ENCODE data around the gene COL23A1.
A peak's percentile ranks its signal among the peaks of the same experiment; 100 is the strongest.

Gene COL23A1

GRCh38 chr5:178421699-178422399 is 168.3 kb downstream of the COL23A1 start:
- DNase-seq (ENCODE audit: low spot score) = no peak

- DNase-seq (ENCODE audit: low spot score) = no peak
These were observed 169.1 kb downstream of the COL23A1 start for GRCh38 chr5:178421128-178421527.

DNA sequence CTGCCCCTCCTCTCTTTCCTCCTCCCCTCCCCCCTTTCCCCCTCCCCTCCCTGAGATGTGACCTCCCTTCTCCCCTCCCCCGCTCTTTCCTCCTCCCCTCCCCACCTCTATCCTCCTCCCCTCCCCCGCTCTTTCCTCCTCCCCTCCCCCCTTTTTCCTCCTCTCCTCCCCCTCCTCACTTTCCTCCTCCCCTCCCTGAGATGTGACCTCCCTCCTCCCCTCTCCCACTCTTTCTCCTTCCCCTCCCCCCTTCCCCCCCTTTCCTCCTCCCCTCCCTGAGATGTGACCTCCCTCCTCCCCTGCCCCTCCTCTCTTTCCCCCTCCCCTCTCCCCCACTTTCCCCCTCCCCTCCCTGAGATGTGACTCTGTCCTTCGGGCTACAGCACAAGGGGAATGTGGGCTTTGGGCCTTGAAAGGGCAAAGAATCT is 169.8 kb downstream of the COL23A1 start:
- DNase-seq (ENCODE audit: low spot score) = no peak

DNA sequence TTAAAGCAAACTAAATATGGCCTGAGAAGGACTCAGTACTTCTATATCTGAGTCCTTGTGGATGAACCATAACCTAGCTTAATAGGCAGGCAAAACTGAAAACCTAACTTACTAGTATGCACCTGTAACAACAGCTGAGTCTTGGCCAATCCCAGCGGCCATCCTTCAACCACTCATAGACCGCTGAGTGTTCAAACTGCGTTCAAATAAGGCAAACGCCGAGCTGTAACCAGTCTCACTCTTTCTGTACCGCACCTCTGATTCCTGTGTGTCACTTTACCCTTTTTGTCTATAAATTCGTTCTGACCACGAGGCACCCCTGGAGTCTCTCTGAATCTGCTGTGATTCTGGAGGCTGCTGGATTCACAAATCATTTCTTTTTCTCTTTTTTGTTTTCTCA is 170.5 kb downstream of the COL23A1 start:
- DNase-seq (ENCODE audit: low spot score) = no peak

GRCh38 chr5:178419196-178419595 is 171.0 kb downstream of the COL23A1 start:
- no peak for DNase-seq (ENCODE audit: low spot score)

DNA sequence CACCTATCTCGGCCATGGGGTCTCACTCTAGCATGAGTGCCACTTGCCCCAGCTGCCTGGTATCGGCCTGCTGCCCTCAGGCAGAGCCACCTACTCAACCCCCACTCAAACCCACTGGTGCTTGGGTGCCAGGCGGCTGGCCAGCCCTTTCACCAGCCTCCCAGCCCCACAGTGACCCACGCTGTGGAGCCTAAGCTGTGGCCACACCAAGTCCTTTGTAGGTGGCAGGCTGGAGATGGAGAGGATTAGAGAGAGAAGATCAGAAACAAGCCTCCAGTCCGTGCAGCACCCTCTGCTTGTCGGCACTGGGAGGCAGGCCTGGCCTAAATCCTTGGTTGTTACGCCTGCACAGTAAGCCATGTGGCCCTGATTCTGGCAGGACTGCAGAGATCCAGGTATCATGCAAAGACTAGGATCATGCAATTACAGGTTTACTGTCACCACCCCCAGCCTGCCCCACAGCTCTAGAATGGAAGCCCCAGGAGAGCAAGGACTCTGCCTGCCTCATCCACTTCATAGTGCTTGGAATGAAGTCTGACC is 171.7 kb downstream of the COL23A1 start:
- DNase-seq (ENCODE audit: low spot score) = no peak

- no peak for DNase-seq (ENCODE audit: low spot score)
These were observed 172.2 kb downstream of the COL23A1 start for GRCh38 chr5:178418031-178418430.

- DNase-seq (ENCODE audit: low spot score) = no peak
These were observed 172.8 kb downstream of the COL23A1 start for GRCh38 chr5:178417391-178417811.

GRCh38 chr5:178416919-178417318 is 173.3 kb downstream of the COL23A1 start:
- peak; percentile 89 for DNase-seq (ENCODE audit: low spot score)

GRCh38 chr5:178416206-178416882 is 173.8 kb downstream of the COL23A1 start:
- DNase-seq (ENCODE audit: low spot score) = no peak

DNA sequence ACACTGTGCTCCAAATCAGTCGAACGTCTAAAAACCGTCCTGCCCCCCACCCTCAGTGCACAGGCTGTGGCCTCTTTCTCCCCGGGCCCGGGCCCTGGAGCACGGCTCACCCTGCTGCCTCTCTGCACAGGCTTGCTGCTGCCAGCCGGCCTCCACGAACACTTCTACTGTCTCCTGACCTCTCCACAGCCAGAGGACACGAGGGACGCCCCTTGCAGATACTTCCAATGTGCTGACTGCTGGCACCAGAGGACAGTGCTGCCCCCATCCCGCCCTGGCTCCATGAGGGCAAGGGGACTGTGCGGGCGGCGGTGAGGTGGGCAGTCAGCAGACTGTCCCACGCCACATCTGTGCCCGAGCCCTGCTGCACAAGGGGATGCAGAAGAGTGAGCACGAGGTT is 174.8 kb downstream of the COL23A1 start:
- no peak for DNase-seq (ENCODE audit: low spot score)

DNA sequence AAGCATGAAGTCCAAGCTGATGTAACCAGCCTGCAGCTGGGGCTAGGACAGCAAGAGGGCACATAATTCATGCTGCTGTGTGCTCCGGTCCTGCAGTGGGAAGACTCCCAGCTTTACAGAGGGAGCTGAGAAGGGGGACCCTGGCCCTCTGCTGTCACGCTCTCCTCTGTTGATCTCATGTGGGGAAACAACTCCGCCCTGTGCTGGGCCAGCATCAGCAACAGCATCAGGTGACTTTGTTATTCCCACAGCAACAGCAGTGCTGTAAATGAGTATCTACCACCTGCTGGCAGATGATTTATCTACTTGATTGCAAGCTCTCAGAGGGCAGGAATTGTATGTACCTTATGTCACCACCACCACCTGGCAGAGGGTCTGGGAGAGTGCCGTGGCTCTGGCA is 176.2 kb downstream of the COL23A1 start:
- DNase-seq (ENCODE audit: low spot score) = no peak

GRCh38 chr5:178411083-178411482 is 179.1 kb downstream of the COL23A1 start:
- DNase-seq (ENCODE audit: low spot score) = no peak

DNA sequence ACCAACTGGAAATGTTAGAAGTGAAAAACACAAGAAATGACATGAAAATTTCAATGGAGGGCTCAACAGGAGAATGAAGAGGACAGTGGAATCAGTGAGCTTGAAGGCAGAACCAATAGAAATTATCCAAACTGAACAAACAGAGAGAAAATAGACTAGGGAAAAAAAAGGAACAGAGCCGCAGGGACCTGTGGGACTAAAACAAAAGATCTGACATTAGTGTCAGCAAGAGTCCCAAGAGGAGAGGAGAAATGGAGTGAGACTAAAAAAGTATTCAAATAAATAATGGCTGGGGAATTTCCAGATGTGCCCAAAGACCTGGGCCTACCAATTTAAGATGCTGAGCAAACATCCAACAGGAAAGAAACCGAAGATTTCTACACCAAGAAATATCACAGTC is 182.5 kb downstream of the COL23A1 start:
- no peak for DNase-seq (ENCODE audit: low spot score)

DNA sequence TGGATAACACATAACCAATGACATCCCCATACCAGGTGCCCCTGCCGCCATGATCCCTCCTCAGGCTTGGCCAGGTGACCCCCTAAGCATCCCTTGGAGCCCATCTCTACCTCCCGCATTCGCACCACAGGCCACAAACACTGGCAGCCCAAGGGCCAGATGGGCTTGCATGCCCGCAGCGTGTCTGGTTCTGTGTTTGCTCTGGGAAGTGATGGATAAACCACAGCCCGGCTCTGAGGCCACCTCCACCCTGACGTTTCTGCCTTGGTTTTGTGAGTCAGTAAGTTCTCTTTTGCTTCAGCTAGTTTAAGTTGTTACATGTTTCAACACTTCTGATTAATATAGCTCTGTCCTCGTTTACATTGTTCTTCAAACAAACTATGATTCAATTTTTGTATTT is 185.2 kb downstream of the COL23A1 start:
- DNase-seq (ENCODE audit: low spot score) = peak; percentile 64

- no peak for DNase-seq (ENCODE audit: low spot score)
These were observed 186.1 kb downstream of the COL23A1 start for GRCh38 chr5:178403956-178404600.

DNA sequence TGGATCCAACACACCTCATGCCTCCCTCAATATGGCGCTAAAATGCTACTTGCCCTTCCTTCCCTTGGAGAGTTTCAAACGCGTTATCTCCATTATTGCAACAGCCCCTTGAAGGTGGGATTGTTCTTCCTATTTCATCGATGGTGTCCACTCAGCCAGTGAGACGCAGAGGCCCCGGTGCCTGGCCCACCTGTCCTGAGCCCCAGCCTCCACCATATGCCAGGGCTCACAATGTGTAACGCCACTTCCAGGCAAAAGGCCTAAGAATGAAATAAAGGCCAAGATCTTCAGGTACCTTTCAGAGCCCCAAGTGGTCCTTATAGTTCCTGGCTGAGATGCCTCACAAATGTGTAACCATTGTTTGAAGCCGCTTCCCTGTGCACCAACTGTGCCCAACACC is 186.8 kb downstream of the COL23A1 start:
- no peak for DNase-seq (ENCODE audit: low spot score)

- DNase-seq (ENCODE audit: low spot score) = no peak
These were observed 190.5 kb downstream of the COL23A1 start for GRCh38 chr5:178399701-178400095.

GRCh38 chr5:178398901-178399700 is 191.1 kb downstream of the COL23A1 start:
- DNase-seq (ENCODE audit: low spot score) = no peak

GRCh38 chr5:178396796-178397720 is 193.1 kb downstream of the COL23A1 start:
- no peak for DNase-seq (ENCODE audit: low spot score)

DNA sequence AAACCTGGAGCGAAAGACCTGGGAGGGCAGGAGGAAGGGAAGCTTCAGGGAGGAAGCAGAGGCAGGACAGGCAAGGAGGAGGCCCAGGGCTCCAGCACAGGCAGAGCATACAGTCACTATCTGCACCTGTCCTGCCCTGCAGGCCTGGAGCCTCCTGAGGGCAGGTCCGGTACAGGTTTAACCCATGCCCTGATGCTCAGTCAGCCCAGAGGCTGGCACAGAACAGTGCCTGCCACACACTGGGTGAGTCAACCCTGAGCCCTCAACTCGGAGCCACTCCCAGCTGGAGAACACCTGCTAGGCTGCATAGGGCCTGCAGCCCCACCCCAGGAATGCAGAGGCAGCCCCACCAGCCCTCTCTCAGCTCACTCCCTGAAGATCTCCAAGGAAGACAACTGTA is 196.1 kb downstream of the COL23A1 start:
- no peak for DNase-seq (ENCODE audit: low spot score)
